ENCODE data around the gene CDH11.
A peak's percentile ranks its signal among the peaks of the same experiment; 100 is the strongest.

The CDH11 gene

GRCh38 chr16:64989050-64989449 is 132.8 kb downstream of the CDH11 start:
- peak overlapping the region; percentile 33; the same call in 1 of the 2 replicates for H3K27ac ChIP-seq
- no peak for TF ChIP-seq ZFX (IDR thresholded peaks at IDR 0.05; ENCODE audit: borderline replicate concordance)
- no peak for TF ChIP-seq CTCF (IDR thresholded peaks at IDR 0.05)

GRCh38 chr16:64983963-64984362 is 137.9 kb downstream of the CDH11 start:
- TF ChIP-seq CTCF (IDR thresholded peaks at IDR 0.05) (peak; percentile 60), ZFX (IDR thresholded peaks at IDR 0.05; ENCODE audit: borderline replicate concordance) (no peak)
- H3K27ac ChIP-seq = no peak overlapping the region

GRCh38 chr16:64983231-64983630 is 138.6 kb downstream of the CDH11 start:
- TF ChIP-seq ZFX (IDR thresholded peaks at IDR 0.05; ENCODE audit: borderline replicate concordance) = no peak
- no peak for TF ChIP-seq CTCF (IDR thresholded peaks at IDR 0.05)
- no peak overlapping the region for H3K27ac ChIP-seq

GRCh38 chr16:64982581-64982980 is 139.3 kb downstream of the CDH11 start:
- no peak for TF ChIP-seq ZFX (IDR thresholded peaks at IDR 0.05; ENCODE audit: borderline replicate concordance)
- TF ChIP-seq CTCF (IDR thresholded peaks at IDR 0.05) = no peak
- no peak overlapping the region for H3K27ac ChIP-seq

GRCh38 chr16:64981568-64982281 is 140.1 kb downstream of the CDH11 start:
- H3K27ac ChIP-seq = no peak overlapping the region
- TF ChIP-seq CTCF (IDR thresholded peaks at IDR 0.05) (no peak), ZFX (IDR thresholded peaks at IDR 0.05; ENCODE audit: borderline replicate concordance) (no peak)

GRCh38 chr16:64977206-64977920 is 144.5 kb downstream of the CDH11 start:
- TF ChIP-seq ZFX (IDR thresholded peaks at IDR 0.05; ENCODE audit: borderline replicate concordance) = no peak
- no peak for TF ChIP-seq CTCF (IDR thresholded peaks at IDR 0.05)
- no peak overlapping the region for H3K27ac ChIP-seq

GRCh38 chr16:64975821-64976220 is 146.0 kb downstream of the CDH11 start:
- no peak overlapping the region for H3K27ac ChIP-seq
- no peak for TF ChIP-seq CTCF (IDR thresholded peaks at IDR 0.05)
- TF ChIP-seq ZFX (IDR thresholded peaks at IDR 0.05; ENCODE audit: borderline replicate concordance) = no peak

Measured in 22Rv1 (cell line).